NT2/D1 (cell line): ENCODE measurements around the gene C1S.

Experiments used
- SUZ12 ChIP-seq: IDR thresholded peaks from 2 replicates; pipeline ENCODE4 v1.6.1; 2011; ENCODE audit not compliant: insufficient read length, insufficient read depth; ENCODE audit errors: extremely low read depth
- YY1 ChIP-seq: IDR thresholded peaks from 2 replicates; pipeline ENCODE4 v1.6.1; 2011; ENCODE audit not compliant: insufficient read length, insufficient read depth
- ZNF274 ChIP-seq: IDR thresholded peaks from 2 replicates; pipeline ENCODE4 v1.6.1; 2011; ENCODE audit warnings: mild to moderate bottlenecking, low read depth, low read length

DNA sequence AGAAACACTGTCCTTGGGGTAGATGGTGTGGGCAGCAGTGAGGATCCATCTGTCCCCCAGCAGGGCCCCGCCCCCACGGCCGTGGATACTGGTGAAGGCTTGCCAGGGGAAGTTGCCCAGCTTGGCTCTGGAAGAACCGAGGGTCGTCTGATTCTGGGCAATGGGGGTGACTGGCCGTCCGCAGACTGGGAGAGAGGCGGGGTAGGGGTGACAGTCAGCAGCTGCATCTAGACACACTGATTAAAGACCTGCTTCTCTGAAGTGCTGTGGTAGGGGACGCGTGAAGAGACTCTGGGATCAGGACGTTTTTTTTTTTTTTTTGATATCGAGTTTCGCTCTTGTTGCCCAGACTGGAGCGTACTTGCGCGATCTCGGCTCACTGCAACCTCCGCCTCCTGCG, 36.5 kb downstream of the C1S start:
- TF ChIP-seq ZNF274 (no peak), SUZ12 (no peak), YY1 (no peak)
